ENCODE measurements around the gene CACNB3. TPM values are rescaled to one million over a fixed set of nuclear protein-coding genes. Genes with fewer than 3 reads are reported as not detected.

Gene CACNB3
- total and polyA plus RNA-seq, 4 donors = 0.92 to 1.9 (median 1.2) TPM

DNA sequence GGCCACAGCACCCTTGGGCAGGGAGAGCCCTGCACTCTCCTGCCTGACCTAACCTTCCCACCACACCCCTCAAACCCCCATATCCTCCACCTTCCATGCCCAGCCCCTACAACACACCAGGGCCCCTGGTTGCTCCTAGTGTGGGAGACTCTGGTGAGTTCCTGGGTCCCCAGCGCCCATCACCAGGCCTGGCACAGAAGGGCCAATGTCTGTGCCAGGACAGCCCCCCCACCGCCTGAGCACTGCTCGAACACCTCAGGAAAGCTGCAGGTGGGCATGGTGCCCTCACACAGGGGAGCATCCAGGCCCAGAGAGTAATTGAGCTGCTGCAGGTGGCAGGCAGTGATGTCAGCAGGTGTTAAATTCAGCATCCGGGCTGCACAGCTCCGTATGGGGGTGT lies 44.6 kb upstream of the CACNB3 start:
- Histone ChIP-seq H3K27ac (ENCODE audit: low read depth in 1 of 2, low read length in 2 of 2) (no peak overlapping the region), H3K9ac (ENCODE audit: low read depth in 1 of 2, low read length in 2 of 2) (no peak overlapping the region), H3K4me1 (ENCODE audit: control insufficient read depth in 4 of 4, insufficient read depth in 4 of 4, low read length in 3 of 4) (no peaks in the 10 kb centered on the region), H3K36me3 (ENCODE audit: control insufficient read depth in 4 of 4, insufficient read depth in 3 of 4, low read depth in 1 of 4, low read length in 3 of 4) (peaks cover 8 to 66% (median 34%) of the 10 kb centered on the region in 4 donors), H3K4me3 (ENCODE audit: low read depth in 1 of 3, low read length in 3 of 3) (no peak overlapping the region), H3K9me3 (ENCODE audit: control insufficient read depth in 4 of 4, low read length in 3 of 4) (no peaks in the 10 kb centered on the region), H3K27me3 (ENCODE audit: control insufficient read depth in 4 of 4, insufficient read depth in 4 of 4, low read length in 3 of 4) (no peaks in the 10 kb centered on the region)
- DNase-seq (ENCODE audit: low spot score) = no peak
- 93% methylated on average over 5 of the region's 5 CpGs for WGBS
- TF ChIP-seq JUND (IDR thresholded peaks at IDR 0.05) = no peak
- TF ChIP-seq, protein P1, sequence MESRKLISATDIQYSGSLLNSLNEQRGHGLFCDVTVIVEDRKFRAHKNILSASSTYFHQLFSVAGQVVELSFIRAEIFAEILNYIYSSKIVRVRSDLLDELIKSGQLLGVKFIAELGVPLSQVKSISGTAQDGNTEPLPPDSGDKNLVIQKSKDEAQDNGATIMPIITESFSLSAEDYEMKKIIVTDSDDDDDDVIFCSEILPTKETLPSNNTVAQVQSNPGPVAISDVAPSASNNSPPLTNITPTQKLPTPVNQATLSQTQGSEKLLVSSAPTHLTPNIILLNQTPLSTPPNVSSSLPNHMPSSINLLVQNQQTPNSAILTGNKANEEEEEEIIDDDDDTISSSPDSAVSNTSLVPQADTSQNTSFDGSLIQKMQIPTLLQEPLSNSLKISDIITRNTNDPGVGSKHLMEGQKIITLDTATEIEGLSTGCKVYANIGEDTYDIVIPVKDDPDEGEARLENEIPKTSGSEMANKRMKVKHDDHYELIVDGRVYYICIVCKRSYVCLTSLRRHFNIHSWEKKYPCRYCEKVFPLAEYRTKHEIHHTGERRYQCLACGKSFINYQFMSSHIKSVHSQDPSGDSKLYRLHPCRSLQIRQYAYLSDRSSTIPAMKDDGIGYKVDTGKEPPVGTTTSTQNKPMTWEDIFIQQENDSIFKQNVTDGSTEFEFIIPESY (IDR thresholded peaks at IDR 0.05) = no peak
- TF ChIP-seq EGR1 (IDR thresholded peaks at IDR 0.05; ENCODE audit: low read depth in 2 of 2) = no peak
- no peak for TF ChIP-seq FOXA1 (IDR thresholded peaks at IDR 0.05)
- TF ChIP-seq NR2F2 (IDR thresholded peaks at IDR 0.05) = no peak
- TF ChIP-seq, protein P2, sequence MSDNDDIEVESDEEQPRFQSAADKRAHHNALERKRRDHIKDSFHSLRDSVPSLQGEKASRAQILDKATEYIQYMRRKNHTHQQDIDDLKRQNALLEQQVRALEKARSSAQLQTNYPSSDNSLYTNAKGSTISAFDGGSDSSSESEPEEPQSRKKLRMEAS (IDR thresholded peaks at IDR 0.05) = no peak
- TF ChIP-seq, protein P3, sequence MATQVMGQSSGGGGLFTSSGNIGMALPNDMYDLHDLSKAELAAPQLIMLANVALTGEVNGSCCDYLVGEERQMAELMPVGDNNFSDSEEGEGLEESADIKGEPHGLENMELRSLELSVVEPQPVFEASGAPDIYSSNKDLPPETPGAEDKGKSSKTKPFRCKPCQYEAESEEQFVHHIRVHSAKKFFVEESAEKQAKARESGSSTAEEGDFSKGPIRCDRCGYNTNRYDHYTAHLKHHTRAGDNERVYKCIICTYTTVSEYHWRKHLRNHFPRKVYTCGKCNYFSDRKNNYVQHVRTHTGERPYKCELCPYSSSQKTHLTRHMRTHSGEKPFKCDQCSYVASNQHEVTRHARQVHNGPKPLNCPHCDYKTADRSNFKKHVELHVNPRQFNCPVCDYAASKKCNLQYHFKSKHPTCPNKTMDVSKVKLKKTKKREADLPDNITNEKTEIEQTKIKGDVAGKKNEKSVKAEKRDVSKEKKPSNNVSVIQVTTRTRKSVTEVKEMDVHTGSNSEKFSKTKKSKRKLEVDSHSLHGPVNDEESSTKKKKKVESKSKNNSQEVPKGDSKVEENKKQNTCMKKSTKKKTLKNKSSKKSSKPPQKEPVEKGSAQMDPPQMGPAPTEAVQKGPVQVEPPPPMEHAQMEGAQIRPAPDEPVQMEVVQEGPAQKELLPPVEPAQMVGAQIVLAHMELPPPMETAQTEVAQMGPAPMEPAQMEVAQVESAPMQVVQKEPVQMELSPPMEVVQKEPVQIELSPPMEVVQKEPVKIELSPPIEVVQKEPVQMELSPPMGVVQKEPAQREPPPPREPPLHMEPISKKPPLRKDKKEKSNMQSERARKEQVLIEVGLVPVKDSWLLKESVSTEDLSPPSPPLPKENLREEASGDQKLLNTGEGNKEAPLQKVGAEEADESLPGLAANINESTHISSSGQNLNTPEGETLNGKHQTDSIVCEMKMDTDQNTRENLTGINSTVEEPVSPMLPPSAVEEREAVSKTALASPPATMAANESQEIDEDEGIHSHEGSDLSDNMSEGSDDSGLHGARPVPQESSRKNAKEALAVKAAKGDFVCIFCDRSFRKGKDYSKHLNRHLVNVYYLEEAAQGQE (IDR thresholded peaks at IDR 0.05) = no peak
- TF ChIP-seq, protein P4, sequence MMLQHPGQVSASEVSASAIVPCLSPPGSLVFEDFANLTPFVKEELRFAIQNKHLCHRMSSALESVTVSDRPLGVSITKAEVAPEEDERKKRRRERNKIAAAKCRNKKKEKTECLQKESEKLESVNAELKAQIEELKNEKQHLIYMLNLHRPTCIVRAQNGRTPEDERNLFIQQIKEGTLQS (IDR thresholded peaks at IDR 0.05) = no peak
- TF ChIP-seq RXRA (IDR thresholded peaks at IDR 0.05) = no peak
- no peak for TF ChIP-seq SP1 (IDR thresholded peaks at IDR 0.05)
- no peak for TF ChIP-seq TAF1 (conservative IDR thresholded peaks at IDR 0.05)
- no peak for TF ChIP-seq GABPA (IDR thresholded peaks at IDR 0.05 in 1 of 2, conservative IDR thresholded peaks at IDR 0.05 in 1 of 2)
- TF ChIP-seq HNF4A (conservative IDR thresholded peaks at IDR 0.05) = no peak
- TF ChIP-seq HNF4G (IDR thresholded peaks at IDR 0.05) = no peak
- no peak for TF ChIP-seq FOXA2 (IDR thresholded peaks at IDR 0.05)
- no peak for TF ChIP-seq YY1 (IDR thresholded peaks at IDR 0.05)
- TF ChIP-seq RAD21 (IDR thresholded peaks at IDR 0.05) = no peak
- TF ChIP-seq, protein P5, sequence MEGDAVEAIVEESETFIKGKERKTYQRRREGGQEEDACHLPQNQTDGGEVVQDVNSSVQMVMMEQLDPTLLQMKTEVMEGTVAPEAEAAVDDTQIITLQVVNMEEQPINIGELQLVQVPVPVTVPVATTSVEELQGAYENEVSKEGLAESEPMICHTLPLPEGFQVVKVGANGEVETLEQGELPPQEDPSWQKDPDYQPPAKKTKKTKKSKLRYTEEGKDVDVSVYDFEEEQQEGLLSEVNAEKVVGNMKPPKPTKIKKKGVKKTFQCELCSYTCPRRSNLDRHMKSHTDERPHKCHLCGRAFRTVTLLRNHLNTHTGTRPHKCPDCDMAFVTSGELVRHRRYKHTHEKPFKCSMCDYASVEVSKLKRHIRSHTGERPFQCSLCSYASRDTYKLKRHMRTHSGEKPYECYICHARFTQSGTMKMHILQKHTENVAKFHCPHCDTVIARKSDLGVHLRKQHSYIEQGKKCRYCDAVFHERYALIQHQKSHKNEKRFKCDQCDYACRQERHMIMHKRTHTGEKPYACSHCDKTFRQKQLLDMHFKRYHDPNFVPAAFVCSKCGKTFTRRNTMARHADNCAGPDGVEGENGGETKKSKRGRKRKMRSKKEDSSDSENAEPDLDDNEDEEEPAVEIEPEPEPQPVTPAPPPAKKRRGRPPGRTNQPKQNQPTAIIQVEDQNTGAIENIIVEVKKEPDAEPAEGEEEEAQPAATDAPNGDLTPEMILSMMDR (IDR thresholded peaks at IDR 0.05; ENCODE audit: low read depth, low read length, missing input control) = no peak

Data from liver (tissue), 9 donors.